Ectodermal cell (in vitro differentiated cells): ENCODE measurements around the gene DAB1.

ENCODE experiments used
- H3K27ac ChIP-seq: 2 replicates; pipeline ENCODE4 v1.7.0; 2013; ENCODE audit warnings: mild to moderate bottlenecking, low read depth, low read length; ENCODE audit not compliant: insufficient read depth, poor library complexity, severe bottlenecking
- H3K27me3 ChIP-seq: 2 replicates; pipeline ENCODE4 v1.7.0; 2013; ENCODE audit warnings: mild to moderate bottlenecking, low read length; ENCODE audit not compliant: insufficient read depth, control insufficient read depth, poor library complexity, severe bottlenecking
- H3K36me3 ChIP-seq: one replicate; pipeline ENCODE4 v1.7.0; 2013; ENCODE audit warnings: low read length; ENCODE audit not compliant: control insufficient read depth, insufficient read depth
- H3K4me1 ChIP-seq: one replicate; pipeline ENCODE4 v1.7.0; 2013; ENCODE audit warnings: low read length; ENCODE audit not compliant: control insufficient read depth, insufficient read depth
- H3K4me3 ChIP-seq: 2 replicates; pipeline ENCODE4 v1.7.0; 2013; ENCODE audit warnings: low read depth, low read length, control low read depth; ENCODE audit not compliant: insufficient read depth
- H3K9me3 ChIP-seq: 2 replicates; pipeline ENCODE4 v1.7.0; 2013; ENCODE audit warnings: mild to moderate bottlenecking, low read length, moderate library complexity; ENCODE audit not compliant: control insufficient read depth
- WGBS, 2 experiments: methylation state at CpG; one replicate each; pipeline ENCODE4 v1.1.7; 2013; ENCODE audit warnings: missing lambda C conversion rate in 2 of 2; 5-methylcytosine and 5-hydroxymethylcytosine counted together

Gene DAB1

GRCh38 chr1:57272150-57272549 lies 151.7 kb downstream of the DAB1 start:
- H3K9me3 ChIP-seq, result no peaks in the 10 kb centered on the region
- H3K27ac ChIP-seq, result no peak overlapping the region
- WGBS, 2 experiments, result 94 to 98% methylated on average over 2 of the region's 2 CpGs
- H3K4me1 ChIP-seq, result peaks cover 8% of the 10 kb centered on the region
- H3K4me3 ChIP-seq, result no peak overlapping the region
- H3K36me3 ChIP-seq, result no peaks in the 10 kb centered on the region
- H3K27me3 ChIP-seq, result no peaks in the 10 kb centered on the region

- H3K4me3 ChIP-seq, result no peak overlapping the region
- no peaks in the 10 kb centered on the region for H3K9me3 ChIP-seq
- no peak overlapping the region for H3K27ac ChIP-seq
- no peaks in the 10 kb centered on the region for H3K27me3 ChIP-seq
- peaks cover 8% of the 10 kb centered on the region for H3K4me1 ChIP-seq
- no peaks in the 10 kb centered on the region for H3K36me3 ChIP-seq
- WGBS, 2 experiments, result 94 to 96% methylated on average over 8 of the region's 8 CpGs
These were observed 152.7 kb downstream of the DAB1 start for GRCh38 chr1:57270927-57271698.

GRCh38 chr1:57269630-57270225 lies 154.1 kb downstream of the DAB1 start:
- Histone ChIP-seq H3K4me1 (peaks cover 8% of the 10 kb centered on the region), H3K36me3 (no peaks in the 10 kb centered on the region), H3K4me3 (no peak overlapping the region), H3K9me3 (no peaks in the 10 kb centered on the region), H3K27ac (no peak overlapping the region), H3K27me3 (no peaks in the 10 kb centered on the region)
- WGBS, 2 experiments, result 34 to 42% methylated on average over 9 to 10 of the region's 10 CpGs

- WGBS, 2 experiments, result 93 to 95% methylated on average over 5 of the region's 5 CpGs
- H3K27ac ChIP-seq, result no peak overlapping the region
- H3K9me3 ChIP-seq, result no peaks in the 10 kb centered on the region
- H3K4me3 ChIP-seq, result no peak overlapping the region
- no peaks in the 10 kb centered on the region for H3K36me3 ChIP-seq
- H3K27me3 ChIP-seq, result no peaks in the 10 kb centered on the region
- peaks cover 8% of the 10 kb centered on the region for H3K4me1 ChIP-seq
These were observed 158.8 kb downstream of the DAB1 start for GRCh38 chr1:57265104-57265503.

GRCh38 chr1:57262472-57262871 lies 161.4 kb downstream of the DAB1 start:
- Histone ChIP-seq H3K4me3 (no peak overlapping the region), H3K4me1 (no peaks in the 10 kb centered on the region), H3K27ac (no peak overlapping the region), H3K9me3 (no peaks in the 10 kb centered on the region), H3K27me3 (no peaks in the 10 kb centered on the region), H3K36me3 (no peaks in the 10 kb centered on the region)
- 44 to 63% methylated on average over 2 to 3 of the region's 3 CpGs for WGBS, 2 experiments

GRCh38 chr1:57258557-57259325 lies 165.1 kb downstream of the DAB1 start:
- Histone ChIP-seq H3K27me3 (no peaks in the 10 kb centered on the region), H3K36me3 (no peaks in the 10 kb centered on the region), H3K4me1 (no peaks in the 10 kb centered on the region), H3K27ac (no peak overlapping the region), H3K9me3 (no peaks in the 10 kb centered on the region), H3K4me3 (no peak overlapping the region)
- WGBS, 2 experiments, result 93 to 96% methylated on average over 5 of the region's 5 CpGs

GRCh38 chr1:57255945-57256344 lies 167.9 kb downstream of the DAB1 start:
- Histone ChIP-seq H3K4me1 (peaks cover 5% of the 10 kb centered on the region), H3K4me3 (no peak overlapping the region), H3K36me3 (no peaks in the 10 kb centered on the region), H3K27ac (no peak overlapping the region), H3K27me3 (no peaks in the 10 kb centered on the region), H3K9me3 (no peaks in the 10 kb centered on the region)
- WGBS, 2 experiments, result 91 to 94% methylated on average over 5 of the region's 5 CpGs

GRCh38 chr1:57254022-57254421 lies 169.8 kb downstream of the DAB1 start:
- Histone ChIP-seq H3K4me1 (peaks cover 5% of the 10 kb centered on the region), H3K9me3 (no peaks in the 10 kb centered on the region), H3K4me3 (no peak overlapping the region)

GRCh38 chr1:57252597-57253294 lies 171.1 kb downstream of the DAB1 start:
- Histone ChIP-seq H3K4me1 (peaks cover 5% of the 10 kb centered on the region), H3K9me3 (no peaks in the 10 kb centered on the region), H3K36me3 (no peaks in the 10 kb centered on the region), H3K27ac (no peak overlapping the region), H3K4me3 (no peak overlapping the region), H3K27me3 (no peaks in the 10 kb centered on the region)
- WGBS, 2 experiments, result 82% methylated on average over 10 of the region's 10 CpGs

More at GRCh38 chr1:57254022-57254421, 169.8 kb downstream of the DAB1 start:
- no peaks in the 10 kb centered on the region for H3K36me3 ChIP-seq
- no peaks in the 10 kb centered on the region for H3K27me3 ChIP-seq
- 65% methylated on average over 2 of the region's 2 CpGs for WGBS, 2 experiments
- H3K27ac ChIP-seq, result no peak overlapping the region
